Vagina (tissue), 2 donors: ENCODE results near the gene EPHA1. TPM values are rescaled to one million over a fixed set of nuclear protein-coding genes. Genes with fewer than 3 reads are reported as not detected.

Source experiments
- DNase-seq, 2 donors: peaks; one replicate each; pipeline ENCODE4 v3.0.0-alpha.2; 2017; ENCODE audit errors: extremely low spot score in 2 of 2
- H3K27ac ChIP-seq: fragments of 200-600 bp; sonication (generic); one replicate; pipeline ENCODE4 v1.5.1; 2019
- H3K27me3 ChIP-seq: fragments of 200-600 bp; sonication (generic); one replicate; pipeline ENCODE4 v1.5.1; 2019
- H3K36me3 ChIP-seq, 2 donors: fragments of 200-600 bp; sonication (generic); one replicate each; pipeline ENCODE4 v1.5.1; 2017 to 2019
- H3K4me1 ChIP-seq: fragments of 200-600 bp; sonication (generic); one replicate; pipeline ENCODE4 v1.5.1; 2019
- H3K4me3 ChIP-seq, 2 donors: fragments of 200-600 bp; sonication (generic); 1 replicate in 1 of 2; 2 replicates in 1 of 2; pipeline ENCODE4 v1.5.1; 2016 to 2019
- H3K9me3 ChIP-seq: fragments of 200-600 bp; sonication (generic); one replicate; pipeline ENCODE4 v1.5.1; 2019
- POLR2A ChIP-seq, 2 donors: fragments of 450-650 bp; IDR thresholded peaks; one replicate each; pipeline ENCODE4 v1.6.1; 2017; ENCODE audit warnings: antibody characterized with exemption in 2 of 2, mild to moderate bottlenecking in 2 of 2, moderate library complexity in 2 of 2
- POLR2AphosphoS5 ChIP-seq, 2 donors: sonication (generic); formaldehyde crosslinking; IDR thresholded peaks; one replicate each; pipeline ENCODE4 v1.9.0; 2017; ENCODE audit warnings: antibody characterized with exemption in 2 of 2, mild to moderate bottlenecking in 2 of 2, low read depth in 1 of 2; ENCODE audit not compliant: insufficient read depth in 1 of 2
- intact Hi-C: fragments of 100-400 bp; cut with DNase I; formaldehyde crosslinking; loops from one replicate; pipeline ENCODE4 v1.15.1; 2023
- total RNA-seq: library from RNA; depleted of rRNA; stranded (reverse); fragments of >200 nt; gene quantifications from one replicate; pipeline ENCODE4 v1.2.3, GENCODE V29; 2016
- TF ChIP-seq, protein P1 (sequence below), 3 experiments: fragments of 450-650 bp in 2 of 3; fragments of 200-600 bp in 1 of 3; sonication (generic) in 1 of 3; IDR thresholded peaks; one replicate each; pipeline ENCODE4 v1.5.1; 2017 to 2019; ENCODE audit warnings: antibody characterized with exemption in 3 of 3, mild to moderate bottlenecking in 2 of 3, moderate library complexity in 2 of 3

Gene EPHA1
- total RNA-seq, 1 donor from 2014 or later = 51.3 TPM

DNA sequence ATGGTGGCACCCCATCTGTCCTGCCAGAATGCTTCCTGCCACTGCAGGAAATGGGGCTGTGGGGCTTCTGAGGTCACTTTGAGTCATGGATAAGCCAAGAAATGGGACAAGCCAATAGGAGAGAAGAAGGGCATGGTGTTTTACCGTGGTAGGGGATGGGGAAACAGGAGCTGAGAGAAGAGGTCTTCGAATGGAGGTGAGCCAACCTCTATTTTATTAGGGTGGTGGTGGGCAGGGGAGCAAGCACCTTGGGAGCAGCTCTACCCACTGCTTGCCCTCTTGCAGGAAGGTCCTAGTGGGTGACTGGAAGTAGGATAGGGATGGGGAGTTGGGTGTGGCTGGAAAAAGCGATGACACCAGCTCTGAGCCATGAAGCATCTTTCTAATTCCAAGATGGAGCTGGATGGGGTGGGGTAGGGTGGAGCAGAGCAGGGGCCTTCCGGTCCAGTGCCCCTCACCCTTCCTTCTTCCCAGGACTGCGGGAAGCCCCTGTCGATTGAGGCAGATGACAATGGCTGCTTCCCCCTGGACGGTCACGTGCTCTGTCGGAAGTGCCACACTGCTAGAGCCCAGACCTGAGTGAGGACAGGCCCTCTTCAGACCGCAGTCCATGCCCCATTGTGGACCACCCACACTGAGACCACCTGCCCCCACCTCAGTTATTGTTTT, 18.4 kb downstream of the EPHA1 start:
- no peak overlapping the region for H3K4me3 ChIP-seq
- peaks cover 0 to 32% of the 10 kb centered on the region in 2 donors for H3K36me3 ChIP-seq
- intact Hi-C loops = no loop called here
- no peak for DNase-seq
- TF ChIP-seq POLR2A (IDR thresholded peaks at IDR 0.05) = no peak
- TF ChIP-seq POLR2AphosphoS5 (IDR thresholded peaks at IDR 0.05; ENCODE audit: insufficient read depth in 1 of 2, low read depth in 1 of 2) = no peak
- TF ChIP-seq, protein P1, sequence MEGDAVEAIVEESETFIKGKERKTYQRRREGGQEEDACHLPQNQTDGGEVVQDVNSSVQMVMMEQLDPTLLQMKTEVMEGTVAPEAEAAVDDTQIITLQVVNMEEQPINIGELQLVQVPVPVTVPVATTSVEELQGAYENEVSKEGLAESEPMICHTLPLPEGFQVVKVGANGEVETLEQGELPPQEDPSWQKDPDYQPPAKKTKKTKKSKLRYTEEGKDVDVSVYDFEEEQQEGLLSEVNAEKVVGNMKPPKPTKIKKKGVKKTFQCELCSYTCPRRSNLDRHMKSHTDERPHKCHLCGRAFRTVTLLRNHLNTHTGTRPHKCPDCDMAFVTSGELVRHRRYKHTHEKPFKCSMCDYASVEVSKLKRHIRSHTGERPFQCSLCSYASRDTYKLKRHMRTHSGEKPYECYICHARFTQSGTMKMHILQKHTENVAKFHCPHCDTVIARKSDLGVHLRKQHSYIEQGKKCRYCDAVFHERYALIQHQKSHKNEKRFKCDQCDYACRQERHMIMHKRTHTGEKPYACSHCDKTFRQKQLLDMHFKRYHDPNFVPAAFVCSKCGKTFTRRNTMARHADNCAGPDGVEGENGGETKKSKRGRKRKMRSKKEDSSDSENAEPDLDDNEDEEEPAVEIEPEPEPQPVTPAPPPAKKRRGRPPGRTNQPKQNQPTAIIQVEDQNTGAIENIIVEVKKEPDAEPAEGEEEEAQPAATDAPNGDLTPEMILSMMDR (IDR thresholded peaks at IDR 0.05) = no peak
- H3K27ac ChIP-seq = peak overlapping the region; percentile 86
- no peaks in the 10 kb centered on the region for H3K9me3 ChIP-seq
- H3K4me1 ChIP-seq = peaks cover 52% of the 10 kb centered on the region
- H3K27me3 ChIP-seq = no peaks in the 10 kb centered on the region

- intact Hi-C loops = no loop called here
- H3K4me1 ChIP-seq = peaks cover 59% of the 10 kb centered on the region
- no peak overlapping the region for H3K27ac ChIP-seq
- TF ChIP-seq POLR2A (IDR thresholded peaks at IDR 0.05) (no peak), POLR2AphosphoS5 (IDR thresholded peaks at IDR 0.05; ENCODE audit: insufficient read depth in 1 of 2, low read depth in 1 of 2) (no peak)
- TF ChIP-seq, protein P1 (IDR thresholded peaks at IDR 0.05) = no peak
- no peaks in the 10 kb centered on the region for H3K27me3 ChIP-seq
- peaks cover 0 to 32% of the 10 kb centered on the region in 2 donors for H3K36me3 ChIP-seq
- H3K4me3 ChIP-seq = no peak overlapping the region
- DNase-seq = no peak
- H3K9me3 ChIP-seq = no peaks in the 10 kb centered on the region
Measured at GRCh38 chr7:143389316-143390103, 19.1 kb downstream of the EPHA1 start.

GRCh38 chr7:143388491-143389101, 20.1 kb downstream of the EPHA1 start:
- Histone ChIP-seq H3K4me3 (no peak overlapping the region), H3K27me3 (no peaks in the 10 kb centered on the region), H3K36me3 (peaks cover 0 to 32% of the 10 kb centered on the region in 2 donors), H3K4me1 (peaks cover 68% of the 10 kb centered on the region), H3K9me3 (no peaks in the 10 kb centered on the region), H3K27ac (no peak overlapping the region)
- intact Hi-C loops = no loop called here
- TF ChIP-seq POLR2AphosphoS5 (IDR thresholded peaks at IDR 0.05; ENCODE audit: insufficient read depth in 1 of 2, low read depth in 1 of 2) = no peak
- TF ChIP-seq, protein P1 (IDR thresholded peaks at IDR 0.05) = no peak
- no peak for TF ChIP-seq POLR2A (IDR thresholded peaks at IDR 0.05)
- DNase-seq = no peak

DNA sequence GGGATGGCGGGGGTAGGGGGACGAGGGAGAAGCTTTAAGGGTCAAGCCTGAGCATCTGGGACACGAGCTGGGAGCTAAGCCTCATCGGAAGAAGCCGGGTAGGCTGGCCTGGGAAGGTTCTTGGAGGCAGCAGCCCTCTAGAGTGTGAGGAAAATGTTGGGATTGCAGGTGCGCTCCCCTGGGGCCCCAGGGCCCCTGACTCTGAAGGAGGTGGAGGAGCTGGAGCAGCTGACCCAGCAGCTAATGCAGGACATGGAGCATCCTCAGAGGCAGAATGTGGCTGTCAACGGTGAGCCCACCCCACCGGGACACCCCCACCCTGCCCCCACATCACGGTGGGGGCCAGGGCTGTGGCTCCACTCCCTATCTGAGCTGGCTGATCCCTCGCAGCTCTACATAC, 20.6 kb downstream of the EPHA1 start:
- no peaks in the 10 kb centered on the region for H3K9me3 ChIP-seq
- H3K4me1 ChIP-seq = peaks cover 72% of the 10 kb centered on the region
- TF ChIP-seq, protein P1 (IDR thresholded peaks at IDR 0.05) = no peak
- no peak for TF ChIP-seq POLR2AphosphoS5 (IDR thresholded peaks at IDR 0.05; ENCODE audit: insufficient read depth in 1 of 2, low read depth in 1 of 2)
- TF ChIP-seq POLR2A (IDR thresholded peaks at IDR 0.05) = no peak
- no peaks in the 10 kb centered on the region for H3K27me3 ChIP-seq
- intact Hi-C loops = no loop called here
- no peak for DNase-seq
- H3K4me3 ChIP-seq = no peak overlapping the region
- H3K36me3 ChIP-seq = peaks cover 0 to 32% of the 10 kb centered on the region in 2 donors
- H3K27ac ChIP-seq = no peak overlapping the region
